Measurements from ENCODE around the gene PTPRM.

DNA sequence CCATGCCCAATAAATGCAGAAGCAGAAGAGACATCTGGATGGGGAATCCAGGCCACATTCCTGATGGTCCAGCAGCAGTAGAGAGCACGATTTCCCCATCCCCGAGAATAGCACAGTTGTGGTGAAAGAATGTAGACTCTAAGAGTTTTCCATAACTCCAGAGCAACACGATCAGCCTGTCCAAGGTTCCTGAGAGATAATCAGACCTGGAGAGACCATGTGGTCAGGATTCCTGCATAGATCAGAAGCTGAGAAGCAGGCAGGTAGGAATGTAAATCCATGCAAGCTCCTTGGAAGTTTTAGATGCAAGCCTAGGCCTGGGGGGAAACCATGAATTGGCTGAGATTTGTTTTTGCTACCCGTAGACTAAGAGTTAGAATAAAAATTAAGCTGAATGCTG is 34.2 kb upstream of the PTPRM start:
- TF ChIP-seq SUZ12 (IDR thresholded peaks at IDR 0.05; ENCODE audit: extremely low read depth, insufficient read depth, insufficient read length) (no peak), ZNF274 (IDR thresholded peaks at IDR 0.05; ENCODE audit: low read depth, low read length) (no peak), YY1 (IDR thresholded peaks at IDR 0.05; ENCODE audit: insufficient read depth, insufficient read length) (no peak)
